Brain pericyte (primary cell): ENCODE data around the gene EPB41L2.
"Not testable (repeated sequence)": the region's sequence is repeated elsewhere in the genome, so short reads cannot be mapped to it uniquely, and the experiment has no call there.

Experiments used
- DNase-seq: peaks from one replicate; pipeline ENCODE4 v3.0.0-alpha.2; 2012; ENCODE audit warnings: low read depth, low spot score

The EPB41L2 gene

DNA sequence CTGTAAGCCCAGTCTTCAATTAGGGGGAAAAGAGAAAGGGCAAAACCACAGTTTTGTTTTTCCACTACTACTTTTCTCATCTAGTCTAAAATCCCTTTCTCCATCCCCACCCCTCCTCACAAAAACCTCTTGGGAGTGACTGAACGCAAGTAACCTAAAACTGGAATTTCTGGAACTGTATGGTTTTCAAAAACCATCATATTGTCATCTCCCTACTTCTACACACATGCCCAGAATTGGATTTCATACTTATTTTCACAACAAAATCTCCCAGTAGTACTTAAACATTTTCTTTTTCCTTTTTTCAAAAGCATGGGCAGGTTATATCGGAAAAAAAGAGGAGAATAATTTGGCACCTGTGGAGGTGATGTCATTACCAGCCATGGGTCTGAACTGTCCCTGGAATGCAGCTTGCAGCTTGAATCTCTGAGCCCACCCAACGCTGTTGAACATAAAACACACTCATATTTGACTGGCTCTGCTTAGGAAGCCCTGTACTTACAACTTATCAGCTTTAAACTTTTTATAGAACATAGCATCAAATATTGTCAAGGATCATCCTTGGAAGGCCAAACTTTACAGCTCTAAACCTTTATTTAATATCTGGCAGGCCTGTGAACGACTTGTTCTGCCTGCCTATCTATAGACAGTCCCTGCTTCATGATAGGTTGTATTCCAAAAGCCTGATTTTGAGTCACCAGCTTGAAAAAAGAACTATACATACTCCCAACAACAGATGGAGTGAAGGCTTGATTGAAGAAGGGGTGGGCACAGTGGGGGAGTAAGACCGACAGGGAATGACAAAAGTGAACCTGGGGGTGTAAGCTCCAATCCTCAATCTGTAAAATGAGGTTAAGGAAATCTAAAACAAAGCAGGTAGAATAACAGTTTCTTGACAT lies 59.3 kb downstream of the EPB41L2 start:
- no peak for DNase-seq

DNA sequence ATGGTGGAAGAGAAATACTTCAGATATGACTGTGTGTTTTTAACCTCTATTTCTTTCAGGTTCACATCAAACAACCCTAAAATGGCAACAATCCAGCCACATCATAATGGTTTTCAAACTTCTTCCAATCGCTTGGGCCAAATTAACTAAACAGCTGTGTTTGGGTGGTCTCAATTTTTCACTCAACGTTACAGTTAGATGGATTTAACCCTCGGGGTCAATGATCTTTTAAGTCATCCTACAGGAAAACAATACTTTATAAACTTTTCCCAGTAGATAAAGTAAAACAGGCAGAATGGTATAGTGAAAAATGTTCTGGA lies 60.4 kb downstream of the EPB41L2 start:
- DNase-seq: no peak

DNA sequence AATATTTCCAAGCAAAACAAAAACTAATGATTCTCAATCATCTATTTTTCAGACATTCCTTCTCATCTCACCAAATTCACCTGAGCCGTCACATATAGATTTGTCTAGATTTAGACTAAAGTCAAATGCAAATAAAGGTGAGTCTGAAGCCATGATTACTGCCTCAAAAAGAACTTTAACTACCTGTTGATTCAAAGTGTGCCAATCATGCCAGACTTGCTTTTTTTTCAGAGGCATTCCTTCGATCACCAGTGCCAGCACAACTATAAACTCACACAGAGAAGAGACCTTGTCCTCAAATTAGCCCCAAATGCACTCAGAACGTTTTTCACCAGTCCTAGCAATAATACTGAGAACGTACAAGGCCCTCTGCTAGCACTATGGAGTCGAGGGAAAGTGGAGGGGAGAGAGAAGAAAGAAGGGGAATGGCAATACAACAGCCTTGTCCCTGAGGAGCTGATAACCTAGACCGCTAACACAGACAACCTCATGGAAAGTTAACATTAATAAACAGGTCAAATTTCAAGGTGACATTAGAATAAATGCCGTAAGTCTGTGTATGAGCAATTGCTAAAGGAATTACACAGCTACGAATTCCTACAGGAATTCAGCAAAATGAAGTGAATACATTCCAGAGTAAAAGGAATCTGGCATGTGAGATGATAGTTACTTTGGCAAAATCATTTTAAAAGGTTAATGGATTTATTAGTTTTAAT lies 60.9 kb downstream of the EPB41L2 start:
- no peak for DNase-seq

GRCh38 chr6:131001111-131001736 lies 61.8 kb downstream of the EPB41L2 start:
- no peak for DNase-seq

GRCh38 chr6:131000544-131000943 lies 62.5 kb downstream of the EPB41L2 start:
- DNase-seq: no peak

GRCh38 chr6:130997061-130997753 lies 65.8 kb downstream of the EPB41L2 start:
- DNase-seq: no peak

DNA sequence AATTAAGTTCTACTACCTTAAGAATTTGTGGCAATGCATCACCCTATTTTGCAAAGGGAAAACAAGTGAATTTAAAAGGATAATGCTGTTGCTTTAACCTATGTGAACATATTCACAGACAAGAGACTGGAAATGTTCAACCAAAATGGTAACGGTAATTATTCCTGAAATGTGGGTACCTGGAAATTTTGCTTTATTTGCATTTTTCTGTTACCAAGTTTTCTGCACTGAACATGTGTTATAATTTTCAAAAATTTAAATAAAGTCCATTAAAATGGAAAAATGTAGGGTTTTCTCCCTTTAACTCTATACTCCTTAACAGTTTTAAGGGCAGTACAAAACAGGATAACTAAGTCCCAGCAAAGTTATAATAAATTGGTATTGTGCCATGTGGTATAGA lies 66.4 kb downstream of the EPB41L2 start:
- DNase-seq: no peak

- DNase-seq: no peak
Observed at GRCh38 chr6:130995783-130996447, 67.1 kb downstream of the EPB41L2 start.

- no peak for DNase-seq
Observed at GRCh38 chr6:130994319-130995097, 68.5 kb downstream of the EPB41L2 start.

DNA sequence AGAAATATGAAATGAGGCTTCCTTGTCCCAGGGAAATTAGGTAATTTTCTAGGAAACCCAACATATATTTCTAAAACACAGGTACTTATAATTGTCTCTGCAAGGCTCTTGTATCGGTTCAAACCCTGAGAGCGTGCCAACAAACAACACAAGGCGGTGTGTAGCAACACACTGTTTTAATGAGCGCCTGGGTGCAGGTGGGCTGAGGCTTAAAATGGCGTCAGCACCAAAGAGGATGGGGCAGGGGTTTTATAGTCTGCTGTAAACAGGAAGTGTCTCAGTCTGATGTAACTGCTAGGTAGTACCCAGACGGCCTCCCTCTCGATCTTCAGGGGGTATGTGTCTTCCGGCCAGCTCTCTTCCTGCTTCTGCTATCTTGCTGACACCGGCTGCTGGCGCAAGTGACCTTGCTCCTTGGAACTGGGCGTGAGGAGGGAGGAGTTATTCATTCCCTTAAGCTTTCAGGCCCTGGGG lies 69.7 kb downstream of the EPB41L2 start:
- no peak for DNase-seq

GRCh38 chr6:130991422-130992137 lies 71.5 kb downstream of the EPB41L2 start:
- DNase-seq: no peak

- not testable (repeated sequence) for DNase-seq
Observed at GRCh38 chr6:130987539-130987938, 75.5 kb downstream of the EPB41L2 start.

- no peak for DNase-seq
Observed at GRCh38 chr6:130985115-130985514, 77.9 kb downstream of the EPB41L2 start.

GRCh38 chr6:130982941-130983456 lies 80.0 kb downstream of the EPB41L2 start:
- DNase-seq: no peak

- DNase-seq: no peak
Observed at GRCh38 chr6:130982135-130982534, 80.9 kb downstream of the EPB41L2 start.

- DNase-seq: no peak
Observed at GRCh38 chr6:130981409-130981808, 81.6 kb downstream of the EPB41L2 start.

DNA sequence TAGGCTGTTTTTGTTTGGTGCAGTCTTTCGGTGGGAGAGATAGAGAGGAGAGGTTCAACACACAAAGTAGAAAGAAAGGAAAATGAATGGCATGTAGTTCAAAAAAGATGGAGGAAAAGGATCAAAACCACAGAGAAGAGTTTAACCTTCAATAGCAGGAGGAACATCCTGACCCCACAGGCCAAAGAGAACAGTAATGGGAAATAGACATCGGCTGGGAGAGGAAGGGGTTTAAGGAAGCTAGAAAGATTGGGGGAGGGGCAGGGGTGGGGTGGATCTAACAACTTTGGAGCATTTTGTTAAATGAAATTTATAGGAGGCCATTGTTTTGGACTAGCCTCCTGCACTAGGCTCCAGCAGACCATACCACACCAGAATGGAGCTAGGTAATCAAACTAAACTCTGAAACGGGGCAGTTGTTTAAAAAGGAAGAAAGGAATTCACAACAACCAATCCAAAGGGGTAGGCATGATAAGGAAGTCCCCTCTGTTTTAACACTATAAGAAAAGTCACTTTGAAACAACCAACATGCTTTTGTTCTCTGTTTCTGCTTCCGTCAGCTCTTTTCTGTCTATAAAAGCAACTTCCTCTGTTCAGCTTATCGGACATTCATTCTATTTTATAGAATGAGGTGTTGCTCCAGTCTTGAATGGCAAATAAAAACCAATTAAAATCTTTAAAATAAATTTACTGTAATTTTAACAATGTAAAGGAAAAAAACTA lies 82.6 kb downstream of the EPB41L2 start:
- DNase-seq: no peak

GRCh38 chr6:130978660-130979396 lies 84.2 kb downstream of the EPB41L2 start:
- DNase-seq: no peak
